ENCODE measurements around the gene EPHB2.

Gene EPHB2

GRCh38 chr1:22953057-22953739, 242.6 kb downstream of the EPHB2 start:
- no peak for DNase-seq (ENCODE audit: low read depth)

- no peak for DNase-seq (ENCODE audit: low read depth)
These were observed 243.1 kb downstream of the EPHB2 start for GRCh38 chr1:22953740-22954141.

GRCh38 chr1:22955146-22955545, 244.5 kb downstream of the EPHB2 start:
- DNase-seq (ENCODE audit: low read depth) = no peak

- DNase-seq (ENCODE audit: low read depth) = no peak
These were observed 246.4 kb downstream of the EPHB2 start for GRCh38 chr1:22957066-22957465.

GRCh38 chr1:22958556-22958955, 247.9 kb downstream of the EPHB2 start:
- no peak for DNase-seq (ENCODE audit: low read depth)

GRCh38 chr1:22959545-22960360, 249.1 kb downstream of the EPHB2 start:
- no peak for DNase-seq (ENCODE audit: low read depth)

GRCh38 chr1:22962558-22962957, 251.9 kb downstream of the EPHB2 start:
- no peak for DNase-seq (ENCODE audit: low read depth)

- DNase-seq (ENCODE audit: low read depth) = no peak
These were observed 252.5 kb downstream of the EPHB2 start for GRCh38 chr1:22963044-22963677.

- DNase-seq (ENCODE audit: low read depth) = no peak
These were observed 255.7 kb downstream of the EPHB2 start for GRCh38 chr1:22966309-22966708.

- no peak for DNase-seq (ENCODE audit: low read depth)
These were observed 257.2 kb downstream of the EPHB2 start for GRCh38 chr1:22967833-22968232.

- no peak for DNase-seq (ENCODE audit: low read depth)
These were observed 258.7 kb downstream of the EPHB2 start for GRCh38 chr1:22969304-22969709.

- DNase-seq (ENCODE audit: low read depth) = no peak
These were observed 259.5 kb downstream of the EPHB2 start for GRCh38 chr1:22970096-22970495.
